Liver (tissue), 9 donors: Measurements from ENCODE around the gene SPAG16. TPM values are rescaled to one million over a fixed set of nuclear protein-coding genes. Genes with fewer than 3 reads are reported as not detected.

Experiments
- DNase-seq: peaks from one replicate; pipeline ENCODE4 v3.0.0-alpha.2; 2017; ENCODE audit warnings: low spot score
- H3K27ac ChIP-seq, 2 donors: one replicate each; pipeline ENCODE4 v1.7.0; 2013; ENCODE audit warnings: inconsistent platforms in 2 of 2, low read length in 2 of 2, control low read depth in 1 of 2, low read depth in 1 of 2, mild to moderate bottlenecking in 1 of 2
- H3K27me3 ChIP-seq, 4 donors: one replicate each; pipeline versions ENCODE4 v1.6.1 to v1.7.0; 2013; ENCODE audit warnings: low read length in 3 of 4, inconsistent platforms in 1 of 4, mild to moderate bottlenecking in 1 of 4, moderate library complexity in 1 of 4; ENCODE audit not compliant: control insufficient read depth in 4 of 4, insufficient read depth in 4 of 4
- H3K36me3 ChIP-seq, 4 donors: one replicate each; pipeline versions ENCODE4 v1.6.1 to v1.7.0; 2013; ENCODE audit warnings: low read length in 3 of 4, mild to moderate bottlenecking in 3 of 4, low read depth in 1 of 4, moderate library complexity in 1 of 4; ENCODE audit not compliant: control insufficient read depth in 4 of 4, insufficient read depth in 3 of 4
- H3K4me1 ChIP-seq, 4 donors: one replicate each; pipeline versions ENCODE4 v1.6.1 to v1.7.0; 2013; ENCODE audit warnings: low read length in 3 of 4, mild to moderate bottlenecking in 3 of 4, moderate library complexity in 1 of 4; ENCODE audit not compliant: control insufficient read depth in 4 of 4, insufficient read depth in 4 of 4
- H3K4me3 ChIP-seq, 3 donors: one replicate each; pipeline versions ENCODE4 v1.6.1 to v1.7.0; 2013; ENCODE audit warnings: low read length in 3 of 3, control low read depth in 1 of 3, low read depth in 1 of 3, mild to moderate bottlenecking in 1 of 3
- H3K9ac ChIP-seq, 2 donors: one replicate each; pipeline ENCODE4 v1.7.0; 2013; ENCODE audit warnings: low read length in 2 of 2, mild to moderate bottlenecking in 2 of 2, moderate library complexity in 2 of 2, control low read depth in 1 of 2, low read depth in 1 of 2
- H3K9me3 ChIP-seq, 4 donors: one replicate each; pipeline versions ENCODE4 v1.6.1 to v1.7.0; 2013; ENCODE audit warnings: low read length in 3 of 4; ENCODE audit not compliant: control insufficient read depth in 4 of 4
- EGR1 ChIP-seq, 2 donors: IDR thresholded peaks; 2 replicates each; pipeline ENCODE4 v1.6.1; 2016 to 2018; ENCODE audit warnings: antibody characterized with exemption in 2 of 2, low read depth in 2 of 2
- FOXA1 ChIP-seq: IDR thresholded peaks from 2 replicates; pipeline ENCODE4 v1.6.1; 2016; ENCODE audit warnings: antibody characterized with exemption
- FOXA2 ChIP-seq: IDR thresholded peaks from 2 replicates; pipeline ENCODE4 v1.6.1; 2016; ENCODE audit warnings: antibody characterized with exemption
- GABPA ChIP-seq, 2 donors: IDR thresholded peaks in 1 of 2; conservative IDR thresholded peaks in 1 of 2; 2 replicates each; pipeline ENCODE4 v1.6.1; 2016; ENCODE audit warnings: antibody characterized with exemption in 2 of 2, mild to moderate bottlenecking in 1 of 2, moderate library complexity in 1 of 2
- HNF4A ChIP-seq, 2 donors: conservative IDR thresholded peaks; 2 replicates each; pipeline ENCODE4 v1.6.1; 2016; ENCODE audit warnings: antibody characterized with exemption in 2 of 2, mild to moderate bottlenecking in 2 of 2
- HNF4G ChIP-seq: IDR thresholded peaks from 2 replicates; pipeline ENCODE4 v1.6.1; 2016; ENCODE audit warnings: antibody characterized with exemption
- NR2F2 ChIP-seq: IDR thresholded peaks from 2 replicates; pipeline ENCODE4 v1.6.1; 2016; ENCODE audit warnings: antibody characterized with exemption
- RAD21 ChIP-seq, 2 donors: IDR thresholded peaks; 2 replicates each; pipeline ENCODE4 v1.6.1; 2016; ENCODE audit warnings: antibody characterized with exemption in 2 of 2, mild to moderate bottlenecking in 2 of 2
- SP1 ChIP-seq: IDR thresholded peaks from 2 replicates; pipeline ENCODE4 v1.6.1; 2018; ENCODE audit warnings: antibody characterized with exemption, mild to moderate bottlenecking
- YY1 ChIP-seq: IDR thresholded peaks from 2 replicates; pipeline ENCODE4 v1.6.1; 2016; ENCODE audit warnings: antibody characterized with exemption, mild to moderate bottlenecking
- WGBS: extraction: QIAGEN DNeasy Blood & Tissue Kit; methylation state at CpG from one replicate; pipeline ENCODE4 v1.1.7; 2013; 5-methylcytosine and 5-hydroxymethylcytosine counted together
- polyA plus RNA-seq, 2 donors: library from polyadenylated mRNA; stranded (reverse) in 1 of 2; unstranded in 1 of 2; fragments of 200-250 nt in 1 of 2; fragments of >200 nt in 1 of 2; fragmentation: Nextera tagmentation in 1 of 2; extraction: Ambion mirVana in 1 of 2; gene quantifications; one replicate each; pipeline versions ENCODE4 v1.2.1 to v1.2.3, GENCODE V29; 2013 to 2015
- total RNA-seq, 2 donors: library from RNA; depleted of rRNA; stranded (reverse); fragments of >200 nt; gene quantifications; one replicate each; pipeline ENCODE4 v1.2.3, GENCODE V29; 2014
- TF ChIP-seq, protein P1 (sequence below): IDR thresholded peaks from 2 replicates; pipeline ENCODE4 v1.6.1; 2016; ENCODE audit warnings: antibody characterized with exemption
- TF ChIP-seq, protein P2 (sequence below): IDR thresholded peaks from 2 replicates; pipeline ENCODE4 v1.6.1; 2016; ENCODE audit warnings: antibody characterized with exemption
- TF ChIP-seq, protein P3 (sequence below): fragments of 150-350 bp; IDR thresholded peaks from 2 replicates; pipeline ENCODE4 v1.5.1; 2017; ENCODE audit warnings: improper control_type of control experiment, low read depth, low read length; ENCODE audit not compliant: missing input control
- donor health status: healthy.
- donor health status: healthy.
- donor health status: healthy.
- donor health status: healthy.
- donor health status: healthy.

Gene SPAG16
- total and polyA plus RNA-seq, 4 donors = 6.4 to 12.7 (median 11.4) TPM

DNA sequence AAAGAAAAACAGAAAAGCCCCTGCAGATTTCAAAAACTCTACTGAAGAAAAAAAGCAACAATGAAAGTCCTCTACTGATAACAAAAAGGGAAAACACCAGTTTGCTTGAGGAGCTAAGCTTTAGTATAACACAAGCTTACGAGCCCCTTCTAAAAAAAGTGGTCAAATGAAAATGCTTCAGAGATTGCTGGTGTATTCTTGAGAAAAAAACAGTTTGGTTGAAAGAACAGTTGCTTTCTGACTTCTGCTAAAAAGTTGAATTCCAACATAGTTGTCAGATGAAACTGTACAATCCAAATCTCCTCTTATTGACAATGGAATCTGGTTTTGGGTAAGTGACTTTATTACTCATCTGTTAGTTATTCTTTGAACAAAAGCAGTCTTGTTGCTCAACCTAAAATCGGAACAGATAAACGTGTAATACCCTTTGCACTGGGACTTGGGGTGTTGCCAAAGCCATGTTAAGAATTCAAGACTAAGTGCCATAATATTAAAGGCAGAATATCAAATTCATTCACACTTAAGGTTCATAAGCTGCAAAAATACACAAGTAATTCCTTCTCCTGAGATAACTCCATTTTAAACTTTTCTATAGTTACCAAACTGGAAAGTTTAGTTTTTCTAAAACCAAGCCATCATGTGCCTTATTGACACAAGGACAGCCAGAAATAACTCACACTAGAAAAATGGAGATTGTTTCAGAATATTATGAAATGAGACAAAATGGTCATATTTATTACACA, 45.3 kb upstream of the SPAG16 start (continued):
- TF ChIP-seq EGR1 (IDR thresholded peaks at IDR 0.05; ENCODE audit: low read depth in 2 of 2) = no peak

DNA sequence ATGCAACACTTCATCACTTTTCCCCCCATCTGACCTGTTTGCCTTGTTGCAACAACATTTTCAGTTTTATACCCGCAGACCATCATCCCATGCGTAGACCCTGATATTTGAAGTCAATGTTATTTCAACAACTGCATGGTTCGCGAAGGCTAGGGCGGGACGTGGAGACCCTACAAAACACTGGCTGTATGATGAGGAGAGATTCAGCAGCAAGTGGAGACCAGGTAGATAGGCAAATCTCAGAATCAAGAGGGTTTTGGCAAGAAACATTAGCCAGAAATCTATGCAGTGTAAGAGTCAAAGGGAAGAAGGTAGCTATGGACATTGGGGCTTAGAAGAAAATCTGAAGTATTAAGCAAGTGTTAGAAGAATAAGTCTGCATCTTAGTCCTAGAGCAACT, 42.4 kb upstream of the SPAG16 start:
- peaks cover 0 to 10% (median 5%) of the 10 kb centered on the region in 4 donors for H3K4me1 ChIP-seq
- TF ChIP-seq HNF4G (no peak), EGR1 (IDR thresholded peaks at IDR 0.05; ENCODE audit: low read depth in 2 of 2) (no peak), NR2F2 (no peak), FOXA2 (no peak), GABPA (IDR thresholded peaks at IDR 0.05 in 1 of 2, conservative IDR thresholded peaks at IDR 0.05 in 1 of 2) (no peak), RAD21 (IDR thresholded peaks at IDR 0.05) (no peak), SP1 (no peak), HNF4A (conservative IDR thresholded peaks at IDR 0.05) (no peak)
- TF ChIP-seq, protein P1, sequence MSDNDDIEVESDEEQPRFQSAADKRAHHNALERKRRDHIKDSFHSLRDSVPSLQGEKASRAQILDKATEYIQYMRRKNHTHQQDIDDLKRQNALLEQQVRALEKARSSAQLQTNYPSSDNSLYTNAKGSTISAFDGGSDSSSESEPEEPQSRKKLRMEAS = no peak
- TF ChIP-seq, protein P2, sequence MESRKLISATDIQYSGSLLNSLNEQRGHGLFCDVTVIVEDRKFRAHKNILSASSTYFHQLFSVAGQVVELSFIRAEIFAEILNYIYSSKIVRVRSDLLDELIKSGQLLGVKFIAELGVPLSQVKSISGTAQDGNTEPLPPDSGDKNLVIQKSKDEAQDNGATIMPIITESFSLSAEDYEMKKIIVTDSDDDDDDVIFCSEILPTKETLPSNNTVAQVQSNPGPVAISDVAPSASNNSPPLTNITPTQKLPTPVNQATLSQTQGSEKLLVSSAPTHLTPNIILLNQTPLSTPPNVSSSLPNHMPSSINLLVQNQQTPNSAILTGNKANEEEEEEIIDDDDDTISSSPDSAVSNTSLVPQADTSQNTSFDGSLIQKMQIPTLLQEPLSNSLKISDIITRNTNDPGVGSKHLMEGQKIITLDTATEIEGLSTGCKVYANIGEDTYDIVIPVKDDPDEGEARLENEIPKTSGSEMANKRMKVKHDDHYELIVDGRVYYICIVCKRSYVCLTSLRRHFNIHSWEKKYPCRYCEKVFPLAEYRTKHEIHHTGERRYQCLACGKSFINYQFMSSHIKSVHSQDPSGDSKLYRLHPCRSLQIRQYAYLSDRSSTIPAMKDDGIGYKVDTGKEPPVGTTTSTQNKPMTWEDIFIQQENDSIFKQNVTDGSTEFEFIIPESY = no peak
- TF ChIP-seq, protein P3, sequence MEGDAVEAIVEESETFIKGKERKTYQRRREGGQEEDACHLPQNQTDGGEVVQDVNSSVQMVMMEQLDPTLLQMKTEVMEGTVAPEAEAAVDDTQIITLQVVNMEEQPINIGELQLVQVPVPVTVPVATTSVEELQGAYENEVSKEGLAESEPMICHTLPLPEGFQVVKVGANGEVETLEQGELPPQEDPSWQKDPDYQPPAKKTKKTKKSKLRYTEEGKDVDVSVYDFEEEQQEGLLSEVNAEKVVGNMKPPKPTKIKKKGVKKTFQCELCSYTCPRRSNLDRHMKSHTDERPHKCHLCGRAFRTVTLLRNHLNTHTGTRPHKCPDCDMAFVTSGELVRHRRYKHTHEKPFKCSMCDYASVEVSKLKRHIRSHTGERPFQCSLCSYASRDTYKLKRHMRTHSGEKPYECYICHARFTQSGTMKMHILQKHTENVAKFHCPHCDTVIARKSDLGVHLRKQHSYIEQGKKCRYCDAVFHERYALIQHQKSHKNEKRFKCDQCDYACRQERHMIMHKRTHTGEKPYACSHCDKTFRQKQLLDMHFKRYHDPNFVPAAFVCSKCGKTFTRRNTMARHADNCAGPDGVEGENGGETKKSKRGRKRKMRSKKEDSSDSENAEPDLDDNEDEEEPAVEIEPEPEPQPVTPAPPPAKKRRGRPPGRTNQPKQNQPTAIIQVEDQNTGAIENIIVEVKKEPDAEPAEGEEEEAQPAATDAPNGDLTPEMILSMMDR = no peak
- no peak overlapping the region for H3K4me3 ChIP-seq
- H3K27me3 ChIP-seq = no peaks in the 10 kb centered on the region
- H3K9ac ChIP-seq = no peak overlapping the region
- WGBS = 96% methylated on average over 6 of the region's 6 CpGs
- no peak overlapping the region for H3K27ac ChIP-seq
- DNase-seq = no peak
- H3K36me3 ChIP-seq = no peaks in the 10 kb centered on the region
- H3K9me3 ChIP-seq = no peaks in the 10 kb centered on the region

DNA sequence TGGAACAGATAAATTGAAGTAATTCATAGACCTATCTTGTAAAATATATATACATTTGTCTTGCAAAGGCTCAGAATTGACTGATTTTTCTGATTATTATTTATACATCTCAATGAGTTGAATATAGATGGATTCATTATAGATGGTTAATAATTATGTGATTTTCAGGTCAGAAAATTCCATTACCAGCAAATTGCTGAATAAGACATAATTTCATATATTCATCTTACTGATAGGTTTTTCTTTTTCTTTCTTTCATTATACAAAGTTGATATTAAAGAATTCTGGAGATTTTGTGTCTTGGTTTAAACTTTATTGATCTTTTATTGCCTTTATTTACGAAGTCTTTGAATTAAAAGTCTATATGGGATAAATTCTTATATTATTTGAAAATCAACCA, 41.6 kb upstream of the SPAG16 start:
- Histone ChIP-seq H3K9me3 (no peaks in the 10 kb centered on the region), H3K27me3 (no peaks in the 10 kb centered on the region), H3K36me3 (no peaks in the 10 kb centered on the region), H3K4me1 (peaks cover 0 to 10% (median 5%) of the 10 kb centered on the region in 4 donors), H3K9ac (no peak overlapping the region), H3K4me3 (no peak overlapping the region), H3K27ac (no peak overlapping the region)
- DNase-seq = no peak
- TF ChIP-seq NR2F2 (no peak), FOXA1 (no peak), HNF4A (conservative IDR thresholded peaks at IDR 0.05) (no peak), YY1 (no peak), SP1 (no peak)
- TF ChIP-seq, protein P3 = no peak
- 92% methylated on average over 1 of the region's 1 CpG for WGBS
